K562 (cell line): Measurements from ENCODE around the gene OR52E6. TPM values are rescaled to one million over a fixed set of nuclear protein-coding genes. Genes with fewer than 3 reads are reported as not detected.

Experiments
- ATAC-seq: fragments of 200-7000 bp; cut with Tn5 transposase; 3 replicates; pipeline ENCODE4 v1.9.1; 2020; ENCODE audit warnings: moderate library complexity
- BruUV-seq: library from RNA; stranded (reverse); fragments of 400-500 nt; replicated peaks from 2 replicates; lab custom pipeline; 2021; lab: Mats Ljungman, UMichigan
- CTCF ChIA-PET: fragments of 300-600 bp; formaldehyde crosslinking; extraction: SDS; loops from one replicate; lab custom pipeline; 2021; ENCODE audit warnings: low intra/inter-chr PET ratio; lab: Yijun Ruan, JAX
- POLR2A ChIA-PET: fragments of 300-600, 350-650 bp; sonication (Branson Sonifier 250); formaldehyde crosslinking; extraction: SDS; loops from one replicate; lab custom pipeline; 2021; ENCODE audit warnings: antibody characterized with exemption, inconsistent platforms; lab: Yijun Ruan, JAX
- DNase-seq, 4 experiments: peaks; one replicate each; pipeline versions ENCODE4 v3.0.0 to v3.0.0-alpha.2; 2011 to 2018; ENCODE audit warnings: low spot score in 3 of 4, mixed read lengths in 3 of 4; ENCODE audit errors: extremely low read depth in 1 of 4
- FAIRE-seq: peaks from 2 replicates; lab custom pipeline; 2011; peaks lifted over from hg19 to GRCh38; lab: Jason Lieb, UNC
- H2AFZ ChIP-seq: 2 replicates; pipeline ENCODE4 v1.6.0; 2011; ENCODE audit warnings: low read depth, low read length, control low read depth, inconsistent platforms
- H3K27ac ChIP-seq: fragments of 200-600 bp; 3 replicates; pipeline ENCODE4 v1.8.0; 2011; ENCODE audit warnings: low read depth, mild to moderate bottlenecking, control low read depth, inconsistent platforms, low read length, moderate library complexity, mixed read lengths; ENCODE audit errors: extremely low read depth
- H3K27me3 ChIP-seq, 2 experiments: fragments of 300-600 bp in 1 of 2; 2 replicates in 1 of 2; 3 replicates in 1 of 2; pipeline versions ENCODE4 v1.6.0 to v1.8.0; 2011; ENCODE audit warnings: inconsistent platforms in 2 of 2, low read length in 2 of 2, mild to moderate bottlenecking in 1 of 2, mixed read lengths in 1 of 2, moderate library complexity in 1 of 2; ENCODE audit not compliant: control insufficient read depth in 2 of 2, insufficient read depth in 2 of 2
- H3K36me3 ChIP-seq: fragments of 300-600 bp; 3 replicates; pipeline ENCODE4 v1.8.0; 2011; ENCODE audit warnings: mild to moderate bottlenecking, low read length, inconsistent platforms; ENCODE audit not compliant: control insufficient read depth, insufficient read depth
- H3K4me1 ChIP-seq, 2 experiments: fragments of 200-600 bp in 1 of 2; replicated peaks in 1 of 2; 2 replicates in 1 of 2; 3 replicates in 1 of 2; pipeline versions ENCODE4 v1.5.1 to v1.8.0; 2011; ENCODE audit warnings: inconsistent platforms in 2 of 2, low read length in 2 of 2, mild to moderate bottlenecking in 1 of 2, mixed read lengths in 1 of 2, moderate library complexity in 1 of 2; ENCODE audit not compliant: control insufficient read depth in 2 of 2, insufficient read depth in 2 of 2
- H3K4me2 ChIP-seq: 2 replicates; pipeline ENCODE4 v1.6.1; 2011; ENCODE audit warnings: low read length, control low read depth, inconsistent platforms, mixed read lengths; ENCODE audit not compliant: insufficient read depth
- H3K4me3 ChIP-seq: fragments of 200-600 bp; sonication (generic), shearing (Covaris generic); 2 replicates; pipeline ENCODE4 v1.5.1; 2016; ENCODE audit warnings: control low read depth, inconsistent platforms
- H3K79me2 ChIP-seq: fragments of 200-600 bp; 3 replicates; pipeline ENCODE4 v1.8.0; 2011; ENCODE audit warnings: low read length, inconsistent platforms; ENCODE audit not compliant: control insufficient read depth, insufficient read depth
- H3K9ac ChIP-seq, 2 experiments: 2 replicates each; pipeline versions ENCODE4 v1.6.0 to v1.6.1; 2011; ENCODE audit warnings: low read depth in 2 of 2, low read length in 2 of 2, control low read depth in 1 of 2, inconsistent platforms in 1 of 2, mild to moderate bottlenecking in 1 of 2, mixed read lengths in 1 of 2; ENCODE audit not compliant: insufficient read depth in 1 of 2
- H3K9me1 ChIP-seq: one replicate; pipeline ENCODE4 v1.6.0; 2011; ENCODE audit warnings: inconsistent platforms, mild to moderate bottlenecking, low read length, moderate library complexity; ENCODE audit not compliant: control insufficient read depth, insufficient read depth
- H3K9me3 ChIP-seq: replicated peaks from 2 replicates; pipeline ENCODE4 v1.5.1; 2011; ENCODE audit warnings: low read depth, low read length, inconsistent platforms; ENCODE audit not compliant: control insufficient read depth, insufficient read depth
- H4K20me1 ChIP-seq: replicated peaks from 2 replicates; pipeline ENCODE4 v1.6.1; 2011; ENCODE audit warnings: low read length, inconsistent platforms, mixed read lengths; ENCODE audit not compliant: control insufficient read depth, insufficient read depth
- ARID1B ChIP-seq: fragments of 450-650 bp; IDR thresholded peaks from 2 replicates; pipeline ENCODE4 v1.6.1; 2016; ENCODE audit warnings: antibody characterized with exemption, mild to moderate bottlenecking, inconsistent platforms
- LEF1 ChIP-seq: fragments of 450-650 bp; IDR thresholded peaks from 2 replicates; pipeline ENCODE4 v1.6.1; 2016; ENCODE audit warnings: mild to moderate bottlenecking
- ZNF12 ChIP-seq: sonication (generic); formaldehyde crosslinking; IDR thresholded peaks from 2 replicates; pipeline ENCODE4 v1.4.0; 2020; ENCODE audit warnings: mild to moderate bottlenecking, missing genetic modification reagents
- ZNF696 ChIP-seq: fragments of 250-450 bp; sonication (Bioruptor Pico); conservative IDR thresholded peaks from 2 replicates; pipeline ENCODE4 v1.4.0; 2020; ENCODE audit warnings: mild to moderate bottlenecking, moderate library complexity
- ZSCAN29 ChIP-seq: fragments of 450-650 bp; IDR thresholded peaks from 2 replicates; pipeline ENCODE4 v1.6.1; 2017
- WGBS: fragments of 100-300 bp; shearing (Covaris generic); methylation state at CpG from one replicate; pipeline ENCODE4 v1.1.6; 2016; ENCODE audit warnings: low coverage, mixed read lengths; ENCODE audit not compliant: insufficient coverage; ENCODE audit errors: missing lambda C conversion rate; 5-methylcytosine and 5-hydroxymethylcytosine counted together
- in situ Hi-C: fragments of 300-500 bp; cut with MboI; formaldehyde crosslinking; loops from 4 replicates; pipeline ENCODE4 v1.15.0; 2018; ENCODE audit warnings: inconsistent platforms, mixed read lengths
- intact Hi-C: fragments of 100-400 bp; cut with micrococcal nuclease; formaldehyde crosslinking; loops from 2 replicates; pipeline ENCODE4 v1.14.2; 2022
- polyA plus RNA-seq, 8 experiments: library from polyadenylated mRNA; depleted of rRNA in 4 of 8; stranded (reverse) in 5 of 8; unstranded in 3 of 8; fragments of >200 nt; fragmentation: Nextera tagmentation in 2 of 8; fragmentation: Illumina TruSeq in 1 of 8; extraction: Ambion mirVana in 2 of 8; extraction: Trizol in 1 of 8; gene quantifications; 2 replicates each; pipeline versions ENCODE4 v1.2.1 to v1.2.3, GENCODE V29; 2011 to 2014; ENCODE audit warnings: inconsistent platforms in 1 of 8, missing spikeins in 1 of 8
- total RNA-seq, 7 experiments: library from RNA; depleted of rRNA in 6 of 7; stranded (reverse); fragments of >200 nt in 6 of 7; fragmentation: Illumina TruSeq in 2 of 7; extraction: Trizol in 2 of 7; gene quantifications; 2 replicates each; pipeline versions ENCODE4 v1.2.1 to v1.2.3, GENCODE V29; 2011 to 2021; ENCODE audit warnings: low replicate concordance in 1 of 7
- TF ChIP-seq, protein P1 (sequence below): fragments of 250-450 bp; sonication (Bioruptor Pico); IDR thresholded peaks from 2 replicates; pipeline ENCODE4 v1.8.0; 2022; ENCODE audit warnings: inconsistent platforms, mild to moderate bottlenecking, moderate library complexity, borderline replicate concordance
- TF ChIP-seq, protein P2 (sequence below): fragments of 200-800 bp; sonication (Bioruptor generic); IDR thresholded peaks from 2 replicates; pipeline ENCODE4 v1.6.1; 2017; ENCODE audit warnings: missing genetic modification characterization, missing compliant biosample characterization

OR52E6 gene
- total and polyA plus RNA-seq, 9 of the 15 experiments (the other 6 are each of a cell fraction or from before 2014, with no cell fraction given), result not detected

DNA sequence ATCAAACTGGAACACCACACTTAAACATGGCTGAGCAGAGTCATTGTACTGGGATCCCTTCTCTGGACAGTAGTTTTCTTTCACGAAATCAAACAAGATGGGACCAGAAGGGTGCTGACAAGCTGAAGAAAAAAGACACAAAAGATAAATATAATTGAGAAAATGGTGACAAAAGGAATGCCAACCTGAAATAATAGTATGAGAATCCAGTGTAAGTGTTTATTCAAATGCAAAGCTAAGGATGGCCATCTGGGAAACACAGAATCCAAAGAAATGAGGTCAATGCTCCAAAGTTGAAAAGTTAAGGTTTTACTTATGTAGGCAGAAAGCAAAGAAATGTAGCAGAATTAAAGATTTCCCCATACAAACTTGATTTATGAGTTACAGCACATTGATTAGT lies 46.0 kb upstream of the OR52E6 start:
- Histone ChIP-seq H3K4me1 (no peaks in the 10 kb centered on the region), H3K36me3 (no peaks in the 10 kb centered on the region), H3K9me1 (no peaks in the 10 kb centered on the region), H2AFZ (no peak overlapping the region), H3K9ac (no peak overlapping the region), H3K9me3 (no peaks in the 10 kb centered on the region)
- WGBS, result 0% methylated on average over 1 of the region's 1 CpG
- DNase-seq, result no peak
- no peak for TF ChIP-seq ARID1B
- TF ChIP-seq, protein P1, sequence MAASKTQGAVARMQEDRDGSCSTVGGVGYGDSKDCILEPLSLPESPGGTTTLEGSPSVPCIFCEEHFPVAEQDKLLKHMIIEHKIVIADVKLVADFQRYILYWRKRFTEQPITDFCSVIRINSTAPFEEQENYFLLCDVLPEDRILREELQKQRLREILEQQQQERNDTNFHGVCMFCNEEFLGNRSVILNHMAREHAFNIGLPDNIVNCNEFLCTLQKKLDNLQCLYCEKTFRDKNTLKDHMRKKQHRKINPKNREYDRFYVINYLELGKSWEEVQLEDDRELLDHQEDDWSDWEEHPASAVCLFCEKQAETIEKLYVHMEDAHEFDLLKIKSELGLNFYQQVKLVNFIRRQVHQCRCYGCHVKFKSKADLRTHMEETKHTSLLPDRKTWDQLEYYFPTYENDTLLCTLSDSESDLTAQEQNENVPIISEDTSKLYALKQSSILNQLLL (CRISPR knock-in tag), result no peak
- no peak for TF ChIP-seq ZNF12
- no peak for TF ChIP-seq ZNF696
- TF ChIP-seq ZSCAN29, result no peak
- no peak for TF ChIP-seq LEF1
- TF ChIP-seq, protein P2, sequence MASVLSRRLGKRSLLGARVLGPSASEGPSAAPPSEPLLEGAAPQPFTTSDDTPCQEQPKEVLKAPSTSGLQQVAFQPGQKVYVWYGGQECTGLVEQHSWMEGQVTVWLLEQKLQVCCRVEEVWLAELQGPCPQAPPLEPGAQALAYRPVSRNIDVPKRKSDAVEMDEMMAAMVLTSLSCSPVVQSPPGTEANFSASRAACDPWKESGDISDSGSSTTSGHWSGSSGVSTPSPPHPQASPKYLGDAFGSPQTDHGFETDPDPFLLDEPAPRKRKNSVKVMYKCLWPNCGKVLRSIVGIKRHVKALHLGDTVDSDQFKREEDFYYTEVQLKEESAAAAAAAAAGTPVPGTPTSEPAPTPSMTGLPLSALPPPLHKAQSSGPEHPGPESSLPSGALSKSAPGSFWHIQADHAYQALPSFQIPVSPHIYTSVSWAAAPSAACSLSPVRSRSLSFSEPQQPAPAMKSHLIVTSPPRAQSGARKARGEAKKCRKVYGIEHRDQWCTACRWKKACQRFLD (CRISPR knock-in tag), result no peak
- TF ChIP-seq, all 486 proteins: peak for 0
- ChIA-PET POLR2A (interaction anchor here (0.6 kb wide), 1 partner anchor 165 kb away, joined by 3 read pairs; no protein-coding TSS in a partner anchor), CTCF (no interaction called here)
- no peak overlapping the region for H3K4me3 ChIP-seq
- no peaks in the 10 kb centered on the region for H3K79me2 ChIP-seq
- no TSS peak for BruUV-seq
- H3K27ac ChIP-seq, result no peak overlapping the region
- intact Hi-C loops (no loop called here), in situ Hi-C loops (loop anchor here (10.0 kb wide), 1 partner anchor 283 kb away; no protein-coding TSS in a partner anchor)
- no peaks in the 10 kb centered on the region for H4K20me1 ChIP-seq
- ATAC-seq (no peak), FAIRE-seq (no peak)
- no peaks in the 10 kb centered on the region; a peak in 1 of 5 replicates for H3K27me3 ChIP-seq
- H3K4me2 ChIP-seq, result no peak overlapping the region
